ENCODE data around the gene CLEC10A. TPM values are rescaled to one million over a fixed set of nuclear protein-coding genes. Genes with fewer than 3 reads are reported as not detected.

CLEC10A gene
- total RNA-seq, 1 experiment from 2014 or later, result not detected

DNA sequence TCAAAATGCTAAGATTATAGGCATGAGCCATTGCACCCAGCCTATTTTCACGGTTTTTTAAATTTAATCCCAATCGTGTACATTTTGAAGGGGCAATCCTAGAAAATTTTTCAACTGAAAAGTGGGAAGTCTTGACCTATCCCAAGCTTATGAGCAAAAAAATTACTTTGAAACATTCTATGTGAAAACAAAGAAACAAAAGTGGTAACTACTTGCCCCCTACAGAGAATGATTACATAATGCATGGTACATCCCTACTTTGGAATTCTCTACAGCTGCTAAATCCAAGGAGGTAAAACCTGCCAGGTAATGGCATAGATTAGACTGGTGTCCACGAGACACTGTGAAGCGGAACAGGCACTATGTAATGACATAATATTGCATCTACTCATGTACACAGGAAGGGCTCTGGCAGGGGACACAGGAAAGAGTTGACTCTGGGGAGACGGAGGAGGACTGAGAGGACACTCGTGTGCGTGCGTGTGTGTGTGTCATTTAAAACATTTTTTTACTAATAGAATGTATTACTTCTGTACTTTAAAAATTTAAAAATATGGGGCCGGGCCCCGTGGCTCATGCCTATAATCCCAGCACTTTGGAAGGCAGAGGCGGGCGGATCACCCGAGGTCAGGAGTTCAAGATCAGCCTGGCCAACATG lies 18.9 kb upstream of the CLEC10A start:
- Histone ChIP-seq H3K4me3 (ENCODE audit: low read depth in 2 of 2, low read length in 2 of 2) (no peak overlapping the region), H3K27me3 (ENCODE audit: control insufficient read depth, insufficient read depth, low read length) (no peaks in the 10 kb centered on the region), H3K9me3 (ENCODE audit: control insufficient read depth, insufficient read depth, low read depth, low read length) (no peaks in the 10 kb centered on the region), H3K27ac (ENCODE audit: low read length) (no peak overlapping the region), H3K36me3 (ENCODE audit: control insufficient read depth, insufficient read depth, low read length) (no peaks in the 10 kb centered on the region), H3K4me1 (ENCODE audit: control insufficient read depth, insufficient read depth, low read length) (no peaks in the 10 kb centered on the region)
- TF ChIP-seq POLR2AphosphoS5 (IDR thresholded peaks at IDR 0.05; ENCODE audit: low read depth, low read length) (no peak), SIN3A (IDR thresholded peaks at IDR 0.05; ENCODE audit: borderline replicate concordance, insufficient read depth, low read depth, low read length) (no peak), TCF7L2 (IDR thresholded peaks at IDR 0.05; ENCODE audit: low read depth, low read length) (no peak)
- TF ChIP-seq, protein P1, sequence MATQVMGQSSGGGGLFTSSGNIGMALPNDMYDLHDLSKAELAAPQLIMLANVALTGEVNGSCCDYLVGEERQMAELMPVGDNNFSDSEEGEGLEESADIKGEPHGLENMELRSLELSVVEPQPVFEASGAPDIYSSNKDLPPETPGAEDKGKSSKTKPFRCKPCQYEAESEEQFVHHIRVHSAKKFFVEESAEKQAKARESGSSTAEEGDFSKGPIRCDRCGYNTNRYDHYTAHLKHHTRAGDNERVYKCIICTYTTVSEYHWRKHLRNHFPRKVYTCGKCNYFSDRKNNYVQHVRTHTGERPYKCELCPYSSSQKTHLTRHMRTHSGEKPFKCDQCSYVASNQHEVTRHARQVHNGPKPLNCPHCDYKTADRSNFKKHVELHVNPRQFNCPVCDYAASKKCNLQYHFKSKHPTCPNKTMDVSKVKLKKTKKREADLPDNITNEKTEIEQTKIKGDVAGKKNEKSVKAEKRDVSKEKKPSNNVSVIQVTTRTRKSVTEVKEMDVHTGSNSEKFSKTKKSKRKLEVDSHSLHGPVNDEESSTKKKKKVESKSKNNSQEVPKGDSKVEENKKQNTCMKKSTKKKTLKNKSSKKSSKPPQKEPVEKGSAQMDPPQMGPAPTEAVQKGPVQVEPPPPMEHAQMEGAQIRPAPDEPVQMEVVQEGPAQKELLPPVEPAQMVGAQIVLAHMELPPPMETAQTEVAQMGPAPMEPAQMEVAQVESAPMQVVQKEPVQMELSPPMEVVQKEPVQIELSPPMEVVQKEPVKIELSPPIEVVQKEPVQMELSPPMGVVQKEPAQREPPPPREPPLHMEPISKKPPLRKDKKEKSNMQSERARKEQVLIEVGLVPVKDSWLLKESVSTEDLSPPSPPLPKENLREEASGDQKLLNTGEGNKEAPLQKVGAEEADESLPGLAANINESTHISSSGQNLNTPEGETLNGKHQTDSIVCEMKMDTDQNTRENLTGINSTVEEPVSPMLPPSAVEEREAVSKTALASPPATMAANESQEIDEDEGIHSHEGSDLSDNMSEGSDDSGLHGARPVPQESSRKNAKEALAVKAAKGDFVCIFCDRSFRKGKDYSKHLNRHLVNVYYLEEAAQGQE (IDR thresholded peaks at IDR 0.05; ENCODE audit: insufficient read depth in 1 of 2, low read depth in 2 of 2, low read length in 1 of 2), result no peak
- TF ChIP-seq, protein P2, sequence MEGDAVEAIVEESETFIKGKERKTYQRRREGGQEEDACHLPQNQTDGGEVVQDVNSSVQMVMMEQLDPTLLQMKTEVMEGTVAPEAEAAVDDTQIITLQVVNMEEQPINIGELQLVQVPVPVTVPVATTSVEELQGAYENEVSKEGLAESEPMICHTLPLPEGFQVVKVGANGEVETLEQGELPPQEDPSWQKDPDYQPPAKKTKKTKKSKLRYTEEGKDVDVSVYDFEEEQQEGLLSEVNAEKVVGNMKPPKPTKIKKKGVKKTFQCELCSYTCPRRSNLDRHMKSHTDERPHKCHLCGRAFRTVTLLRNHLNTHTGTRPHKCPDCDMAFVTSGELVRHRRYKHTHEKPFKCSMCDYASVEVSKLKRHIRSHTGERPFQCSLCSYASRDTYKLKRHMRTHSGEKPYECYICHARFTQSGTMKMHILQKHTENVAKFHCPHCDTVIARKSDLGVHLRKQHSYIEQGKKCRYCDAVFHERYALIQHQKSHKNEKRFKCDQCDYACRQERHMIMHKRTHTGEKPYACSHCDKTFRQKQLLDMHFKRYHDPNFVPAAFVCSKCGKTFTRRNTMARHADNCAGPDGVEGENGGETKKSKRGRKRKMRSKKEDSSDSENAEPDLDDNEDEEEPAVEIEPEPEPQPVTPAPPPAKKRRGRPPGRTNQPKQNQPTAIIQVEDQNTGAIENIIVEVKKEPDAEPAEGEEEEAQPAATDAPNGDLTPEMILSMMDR (IDR thresholded peaks at IDR 0.05), result no peak
- ChIA-PET POLR2A (no interaction called here), CTCF (no interaction called here)
- no peak for DNase-seq (ENCODE audit: low read depth, low spot score)
- intact Hi-C loops (cut with micrococcal nuclease; ENCODE audit: unreplicated experiment), result no loop called here
- no peak for ATAC-seq
- BruUV-seq (replicated peaks), result no TSS peak
- in situ Hi-C loops (cut with HindIII; ENCODE audit: low pct_unique_long_range_greater_than_20kb, low sequenced_read_pairs), result no loop called here

DNA sequence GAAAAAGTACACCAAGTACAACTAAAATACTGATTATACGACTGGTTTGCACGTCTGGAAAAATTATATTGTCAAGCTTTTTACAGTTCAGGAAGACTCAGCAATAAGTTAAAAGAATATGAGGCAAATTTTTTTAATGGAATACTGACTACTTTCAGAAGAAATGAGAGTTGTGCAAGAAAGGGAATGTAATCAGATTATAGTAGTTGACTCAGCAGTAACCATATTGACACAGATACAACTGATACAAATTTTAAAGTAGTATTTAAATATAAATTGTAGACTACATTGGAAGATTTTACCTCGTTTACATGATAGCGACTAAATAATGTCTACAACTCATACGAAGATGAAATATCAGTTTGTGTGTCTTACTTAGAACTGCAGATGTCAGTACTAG lies 17.9 kb upstream of the CLEC10A start:
- Histone ChIP-seq H3K4me3 (ENCODE audit: low read depth in 2 of 2, low read length in 2 of 2) (no peak overlapping the region), H3K36me3 (ENCODE audit: control insufficient read depth, insufficient read depth, low read length) (no peaks in the 10 kb centered on the region), H3K9me3 (ENCODE audit: control insufficient read depth, insufficient read depth, low read depth, low read length) (no peaks in the 10 kb centered on the region), H3K27ac (ENCODE audit: low read length) (no peak overlapping the region), H3K4me1 (ENCODE audit: control insufficient read depth, insufficient read depth, low read length) (no peaks in the 10 kb centered on the region), H3K27me3 (ENCODE audit: control insufficient read depth, insufficient read depth, low read length) (no peaks in the 10 kb centered on the region)
- intact Hi-C loops (cut with micrococcal nuclease; ENCODE audit: unreplicated experiment), result no loop called here
- TF ChIP-seq POLR2AphosphoS5 (IDR thresholded peaks at IDR 0.05; ENCODE audit: low read depth, low read length) (no peak), TCF7L2 (IDR thresholded peaks at IDR 0.05; ENCODE audit: low read depth, low read length) (no peak), SIN3A (IDR thresholded peaks at IDR 0.05; ENCODE audit: borderline replicate concordance, insufficient read depth, low read depth, low read length) (no peak)
- TF ChIP-seq, protein P1 (IDR thresholded peaks at IDR 0.05; ENCODE audit: insufficient read depth in 1 of 2, low read depth in 2 of 2, low read length in 1 of 2), result no peak
- TF ChIP-seq, protein P2 (IDR thresholded peaks at IDR 0.05), result no peak
- no peak for DNase-seq (ENCODE audit: low read depth, low spot score)
- in situ Hi-C loops (cut with HindIII; ENCODE audit: low pct_unique_long_range_greater_than_20kb, low sequenced_read_pairs), result no loop called here
- ChIA-PET POLR2A (no interaction called here), CTCF (no interaction called here)
- ATAC-seq, result no peak
- no TSS peak for BruUV-seq (replicated peaks)
